ENCODE measurements around the gene WFIKKN1.

The WFIKKN1 gene

GRCh38 chr16:683396-684070 is 52.7 kb downstream of the WFIKKN1 start (continued):
- TF ChIP-seq ZSCAN5A (tag by site-specific recombination; IDR thresholded peaks at IDR 0.05) (peak; percentile 98), ZNF596 (tag by site-specific recombination; IDR thresholded peaks at IDR 0.05) (peak; percentile 60), ZNF426 (tag by site-specific recombination; IDR thresholded peaks at IDR 0.05) (no peak), MEIS1 (CRISPR knock-in tag; IDR thresholded peaks at IDR 0.05; ENCODE audit: borderline replicate concordance) (no peak), ZNF155 (tag by site-specific recombination; IDR thresholded peaks at IDR 0.05) (no peak), ZNF658 (tag by site-specific recombination; IDR thresholded peaks at IDR 0.05) (no peak), ZNF560 (tag by site-specific recombination; IDR thresholded peaks at IDR 0.05; ENCODE audit: borderline replicate concordance) (no peak), ZNF501 (tag by site-specific recombination; IDR thresholded peaks at IDR 0.05) (0 out of 2 replicates have a peak, but pooled peaks have one; percentile 64), ZNF513 (tag by site-specific recombination; IDR thresholded peaks at IDR 0.05) (no peak), ZNF514 (tag by site-specific recombination; IDR thresholded peaks at IDR 0.05) (no peak), KLF10 (tag by site-specific recombination; IDR thresholded peaks at IDR 0.05) (no peak; the same call in 1 of the 2 replicates), ZNF324 (tag by site-specific recombination; IDR thresholded peaks at IDR 0.05) (peak; percentile 66; the same call in 1 of the 2 replicates), IKZF3 (tag by site-specific recombination; IDR thresholded peaks at IDR 0.05) (peak; percentile 7; the same call in 1 of the 2 replicates), REST (tag by site-specific recombination; IDR thresholded peaks at IDR 0.05) (peak; percentile 26; the same call in 1 of the 2 replicates), ZNF223 (tag by site-specific recombination; IDR thresholded peaks at IDR 0.05) (no peak), ZFP41 (tag by site-specific recombination; IDR thresholded peaks at IDR 0.05; ENCODE audit: borderline replicate concordance) (no peak), ZNF645 (tag by site-specific recombination; IDR thresholded peaks at IDR 0.05) (0 out of 2 replicates have a peak, but pooled peaks have one; percentile 55), ZNF2 (tag by site-specific recombination; IDR thresholded peaks at IDR 0.05) (0 out of 2 replicates have a peak, but pooled peaks have one; percentile 64), ZNF302 (tag by site-specific recombination; IDR thresholded peaks at IDR 0.05; ENCODE audit: low read depth) (no peak), ZNF138 (tag by site-specific recombination; IDR thresholded peaks at IDR 0.05; ENCODE audit: borderline replicate concordance) (no peak), ZNF521 (tag by site-specific recombination; IDR thresholded peaks at IDR 0.05) (no peak), ZNF354C (tag by site-specific recombination; IDR thresholded peaks at IDR 0.05; ENCODE audit: borderline replicate concordance, low read depth) (no peak), ZNF76 (tag by site-specific recombination; IDR thresholded peaks at IDR 0.05; ENCODE audit: borderline replicate concordance, low read depth) (no peak), ZNF184 (tag by site-specific recombination; IDR thresholded peaks at IDR 0.05) (no peak; the same call in 1 of the 2 replicates), ZNF341 (tag by site-specific recombination; IDR thresholded peaks at IDR 0.05; ENCODE audit: low read depth) (peak; percentile 70), OSR2 (tag by site-specific recombination; IDR thresholded peaks at IDR 0.05) (no peak), ZNF221 (tag by site-specific recombination; IDR thresholded peaks at IDR 0.05; ENCODE audit: borderline replicate concordance) (no peak), ZBTB6 (tag by site-specific recombination; IDR thresholded peaks at IDR 0.05) (no peak), GLIS1 (tag by site-specific recombination; IDR thresholded peaks at IDR 0.05) (peak; percentile 38)
- TF ChIP-seq, protein P1, sequence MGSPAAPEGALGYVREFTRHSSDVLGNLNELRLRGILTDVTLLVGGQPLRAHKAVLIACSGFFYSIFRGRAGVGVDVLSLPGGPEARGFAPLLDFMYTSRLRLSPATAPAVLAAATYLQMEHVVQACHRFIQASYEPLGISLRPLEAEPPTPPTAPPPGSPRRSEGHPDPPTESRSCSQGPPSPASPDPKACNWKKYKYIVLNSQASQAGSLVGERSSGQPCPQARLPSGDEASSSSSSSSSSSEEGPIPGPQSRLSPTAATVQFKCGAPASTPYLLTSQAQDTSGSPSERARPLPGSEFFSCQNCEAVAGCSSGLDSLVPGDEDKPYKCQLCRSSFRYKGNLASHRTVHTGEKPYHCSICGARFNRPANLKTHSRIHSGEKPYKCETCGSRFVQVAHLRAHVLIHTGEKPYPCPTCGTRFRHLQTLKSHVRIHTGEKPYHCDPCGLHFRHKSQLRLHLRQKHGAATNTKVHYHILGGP (tag by site-specific recombination; IDR thresholded peaks at IDR 0.05) = no peak

All from HEK293 (cell line).